NCI-H345 (cell line): ENCODE results near the gene NEURL1.
"Not testable (repeated sequence)": the region's sequence is repeated elsewhere in the genome, so short reads cannot be mapped to it uniquely, and the experiment has no call there.

Source experiments
- DNase-seq: peaks from one replicate; lab custom pipeline; 2025; lab: John Stamatoyannopoulos, UW

Gene NEURL1

DNA sequence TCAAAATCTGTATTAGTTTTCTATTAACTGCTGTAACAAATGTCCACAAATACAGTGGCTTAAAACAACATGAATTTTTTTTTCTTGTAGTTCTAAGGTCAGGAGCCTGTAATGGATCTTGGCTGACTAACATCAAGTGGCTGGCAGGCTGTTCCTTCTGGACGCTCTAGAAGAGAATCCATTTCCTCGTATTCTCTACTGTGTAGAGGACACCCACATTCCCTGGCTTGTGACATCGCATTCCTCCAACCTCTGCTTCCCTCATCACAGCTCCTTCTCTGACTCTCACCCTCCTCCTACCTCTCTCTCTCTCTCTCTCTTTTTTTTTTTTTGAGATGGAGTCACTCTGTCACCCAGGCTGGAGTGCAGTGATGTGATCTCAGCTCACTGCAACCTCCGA lies 30.0 kb upstream of the NEURL1 start:
- DNase-seq = no peak

DNA sequence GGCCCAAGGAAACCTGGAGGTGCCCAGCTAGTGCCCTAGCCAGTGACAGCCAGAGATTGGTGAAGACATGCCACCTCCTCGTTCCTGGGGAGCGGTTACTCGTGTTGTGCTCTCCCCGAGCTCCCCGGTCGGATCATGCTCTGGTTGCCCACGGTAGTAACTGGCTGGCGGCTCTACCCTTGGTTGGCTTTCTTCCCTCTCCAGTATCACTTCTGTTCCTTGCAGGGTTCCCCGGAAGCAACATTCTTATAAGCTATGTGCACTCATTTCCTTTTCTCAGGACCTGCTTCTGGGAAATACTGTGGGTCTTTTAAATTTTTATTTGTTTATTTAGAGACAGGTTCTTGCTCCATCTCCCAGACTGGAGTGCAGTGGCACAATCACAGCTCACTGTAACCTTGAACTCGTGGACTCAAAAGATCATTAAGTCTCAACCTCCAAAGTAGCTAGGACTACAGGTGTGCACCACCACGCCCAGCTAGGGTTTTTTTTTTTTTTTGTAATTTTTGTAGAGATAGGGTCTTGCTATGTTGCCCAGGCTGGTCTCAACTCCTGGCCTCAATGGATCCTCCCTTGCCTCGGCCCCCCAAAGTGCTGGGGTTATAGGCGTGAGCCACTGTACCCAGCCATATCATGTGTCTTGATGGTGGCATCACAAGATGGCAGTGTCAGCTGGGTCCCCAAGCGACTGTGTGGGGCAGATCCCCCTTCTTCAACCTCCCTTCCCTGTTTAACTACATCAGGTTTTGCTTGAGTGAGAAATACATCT lies 27.9 kb upstream of the NEURL1 start:
- no peak for DNase-seq

DNA sequence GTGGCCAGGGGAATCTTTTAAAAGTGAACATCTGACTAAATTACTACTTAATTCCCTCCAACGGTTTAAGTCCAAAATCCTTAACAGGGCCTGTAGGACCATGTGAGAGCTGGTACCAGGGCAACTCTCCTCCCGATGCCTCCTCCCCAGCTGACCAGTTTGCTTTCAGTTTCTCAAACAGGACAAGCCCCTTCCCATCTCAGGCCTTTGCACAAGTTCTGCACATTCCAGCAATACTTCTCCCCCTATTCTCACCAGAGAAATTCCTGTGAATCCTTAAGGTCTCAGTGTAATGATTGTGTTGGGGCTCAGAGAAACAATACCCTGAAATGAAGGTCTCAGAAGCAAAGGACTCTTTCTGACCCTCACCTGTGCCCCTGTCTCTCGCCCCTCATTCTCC lies 26.8 kb upstream of the NEURL1 start:
- DNase-seq = no peak

DNA sequence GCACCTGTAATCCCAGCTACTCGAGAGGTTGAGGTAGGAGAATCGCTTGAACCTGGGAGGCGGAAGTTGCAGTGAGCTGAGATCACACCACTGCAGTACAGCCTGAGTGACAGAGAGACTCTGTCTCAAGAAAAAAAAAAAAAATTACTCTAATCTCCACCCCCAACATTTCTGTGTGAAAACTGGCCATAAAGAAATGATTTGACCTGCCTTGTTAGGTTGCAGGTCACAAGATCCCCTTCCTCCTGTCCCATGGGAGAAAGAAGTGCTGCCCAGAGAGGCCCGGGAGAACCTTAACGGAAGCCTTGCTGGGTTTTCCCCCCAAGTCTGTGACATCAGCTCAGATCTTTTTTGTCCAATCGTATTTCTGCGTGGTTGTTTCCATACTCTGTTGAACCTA lies 26.1 kb upstream of the NEURL1 start:
- DNase-seq = no peak

DNA sequence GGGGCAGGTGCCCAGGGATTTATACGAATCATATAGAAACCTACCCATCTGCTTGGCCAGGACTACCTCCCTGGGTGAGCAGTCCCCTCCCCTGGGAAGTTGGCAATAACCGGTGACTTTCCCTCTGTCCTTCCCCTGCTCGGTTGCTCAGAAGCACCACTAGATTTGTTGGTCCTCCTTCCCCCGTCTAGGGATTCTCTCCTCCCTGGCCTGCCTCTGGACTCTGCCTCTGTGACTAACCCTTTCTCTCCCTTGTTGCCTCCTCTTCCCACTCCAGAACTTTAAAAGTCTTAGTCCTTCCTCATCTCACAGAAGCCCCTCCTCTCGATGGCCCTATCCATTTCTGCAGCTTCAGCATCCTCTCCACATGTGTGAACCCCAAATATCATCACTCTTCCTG lies 24.3 kb upstream of the NEURL1 start:
- no peak for DNase-seq

DNA sequence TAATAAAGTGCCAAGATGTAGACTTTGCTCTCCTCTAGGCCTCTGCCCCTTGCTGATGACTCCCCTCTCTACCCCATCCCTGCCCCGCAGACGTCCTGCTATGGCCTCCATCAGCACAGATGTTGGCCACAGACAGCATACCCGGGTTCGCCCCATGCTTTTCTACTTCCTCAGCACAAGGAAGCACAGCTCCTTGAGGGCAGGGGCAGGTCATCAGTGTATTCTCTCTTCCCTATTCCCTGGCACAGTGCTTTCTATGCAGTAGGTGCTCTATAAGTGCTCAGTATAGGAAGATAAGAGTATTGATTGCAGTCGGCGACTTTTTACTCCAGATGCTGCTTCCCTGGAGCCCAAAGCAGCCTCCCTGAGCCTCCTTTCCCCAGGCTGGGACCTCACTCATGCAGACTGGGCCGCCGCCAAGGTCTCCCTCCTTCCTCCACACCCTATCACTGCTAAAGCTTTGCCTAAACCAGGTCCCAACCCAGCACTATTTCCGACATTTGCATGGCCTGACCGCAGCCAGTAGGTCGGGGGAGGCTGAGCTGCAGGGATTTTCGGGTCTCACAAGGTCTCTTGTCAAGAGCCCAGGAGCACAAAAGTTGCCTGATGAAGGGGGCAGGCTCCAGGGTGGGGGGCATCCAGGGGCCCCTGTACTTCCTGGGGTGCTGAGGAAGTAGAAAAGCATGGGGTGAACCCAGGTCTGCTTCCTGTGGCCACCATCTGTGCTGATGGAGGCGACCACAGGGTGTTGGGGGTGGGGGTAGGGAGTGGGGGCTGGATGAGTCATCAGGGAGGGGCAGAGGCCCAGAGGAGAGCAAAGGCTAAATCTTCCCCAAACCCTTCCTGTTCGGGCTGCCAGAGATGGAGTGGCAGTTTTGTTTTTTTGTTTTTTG lies 22.5 kb upstream of the NEURL1 start:
- DNase-seq = no peak

DNA sequence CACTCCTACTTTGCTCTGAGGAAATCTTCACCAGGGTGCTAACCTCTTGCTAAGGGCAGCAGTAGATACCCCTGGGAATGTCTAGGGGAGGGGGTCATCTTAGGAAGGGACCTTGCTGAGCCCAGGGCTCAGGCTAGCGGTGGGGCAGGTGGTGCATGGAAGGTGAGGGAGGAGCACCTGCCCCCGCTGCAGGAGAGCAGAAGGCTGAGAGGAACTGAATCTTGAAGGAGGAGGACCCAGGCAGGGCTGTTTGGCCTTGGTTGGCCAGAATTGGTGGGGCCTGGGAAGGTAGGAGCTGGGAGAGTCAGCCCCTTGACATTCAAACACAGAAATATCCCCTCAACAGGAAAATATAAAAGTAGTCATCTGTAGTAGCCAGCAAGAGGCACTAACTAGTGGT lies 21.5 kb upstream of the NEURL1 start:
- DNase-seq = no peak

DNA sequence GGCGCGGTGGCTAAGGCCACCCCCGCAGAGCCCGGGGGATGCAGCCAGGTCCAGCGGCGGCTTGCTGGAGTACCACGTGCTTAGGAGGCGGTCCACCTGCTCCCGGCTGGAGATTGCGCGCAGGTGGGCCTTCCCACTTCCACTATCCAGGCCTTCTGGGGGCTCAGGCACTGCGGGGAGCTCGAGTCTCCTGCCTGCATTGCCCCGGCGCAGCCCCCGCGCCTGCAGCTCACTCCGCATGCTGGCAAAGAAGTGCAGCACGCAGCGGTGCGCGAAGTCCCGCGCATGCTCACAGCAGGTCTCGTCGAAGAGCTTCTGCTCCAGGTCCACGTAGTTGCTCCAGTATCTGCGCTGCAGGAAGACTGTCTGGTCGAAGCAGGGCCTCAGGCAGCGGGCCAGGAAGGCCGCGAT lies 20.2 kb upstream of the NEURL1 start:
- DNase-seq = no peak

DNA sequence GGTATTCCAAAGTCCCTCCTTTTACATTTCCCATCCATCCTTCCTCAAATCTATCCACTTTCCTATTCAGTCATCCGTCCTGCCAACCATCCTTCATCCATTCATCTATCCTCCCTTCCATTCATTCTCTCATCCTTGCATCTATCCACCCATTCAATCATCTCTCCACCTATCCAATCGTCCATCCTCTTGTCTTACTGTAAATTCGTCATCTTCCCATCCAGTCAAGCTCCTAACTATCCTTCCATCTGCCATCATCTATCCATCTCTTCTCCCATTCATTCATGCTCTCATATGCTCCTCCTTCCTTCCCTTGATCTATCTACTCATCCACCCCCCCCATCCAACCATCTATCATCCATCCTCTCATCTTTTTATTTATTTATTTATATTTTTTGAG lies 19.4 kb upstream of the NEURL1 start:
- DNase-seq = no peak

DNA sequence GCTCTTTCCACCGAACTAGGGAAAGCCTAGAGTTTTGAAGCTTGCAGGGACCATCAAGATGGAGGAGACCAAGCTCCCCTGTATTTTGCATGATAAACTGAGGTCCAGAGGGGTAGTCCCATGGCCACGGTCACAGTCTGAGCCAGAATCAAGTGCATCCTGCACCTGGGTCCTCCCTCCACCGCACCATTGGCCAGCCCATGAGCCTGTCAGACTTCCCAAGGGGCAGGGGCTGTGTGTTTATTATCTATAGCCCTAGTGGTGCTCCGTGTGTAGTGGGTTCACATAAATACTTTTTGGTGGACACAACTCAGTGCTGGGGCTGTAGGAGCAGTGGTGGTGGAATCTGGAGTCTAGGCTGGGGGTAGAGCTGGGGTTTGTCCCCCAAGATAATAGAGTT lies 18.1 kb upstream of the NEURL1 start:
- no peak for DNase-seq

DNA sequence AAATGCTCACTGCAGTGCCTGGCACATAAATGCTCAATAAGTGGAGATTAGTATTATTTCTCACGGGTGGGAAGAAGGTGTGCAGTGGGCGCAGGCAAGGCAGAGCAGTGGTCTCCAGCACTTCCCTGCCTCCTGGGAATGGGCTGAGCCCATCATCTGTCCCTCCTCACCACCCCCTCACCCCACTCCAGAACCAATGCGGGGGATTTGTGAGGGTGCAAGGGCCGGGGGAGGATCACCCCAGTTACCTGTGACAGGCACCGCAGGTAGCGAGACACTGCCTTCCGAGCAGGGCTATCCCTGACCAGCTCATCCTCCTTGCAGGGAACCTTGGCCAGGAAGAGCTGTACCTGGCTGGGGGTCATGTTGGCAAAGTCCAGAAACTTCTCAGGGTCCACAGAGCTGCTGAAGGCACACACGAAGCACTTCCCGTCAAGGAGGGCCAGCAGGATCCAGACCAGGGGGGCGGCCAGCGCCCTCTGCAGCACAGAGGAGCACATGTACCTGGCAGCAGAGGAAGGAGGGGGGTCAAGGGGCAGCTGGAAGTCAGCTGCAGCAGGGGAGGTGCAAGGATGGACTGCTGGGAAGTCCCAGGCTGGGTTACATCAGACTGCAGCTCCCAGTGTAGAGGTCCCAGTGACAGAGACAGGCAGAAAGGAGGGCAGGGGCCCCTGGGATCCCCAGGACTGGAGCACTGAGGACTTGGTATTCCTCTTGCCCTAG lies 17.3 kb upstream of the NEURL1 start:
- DNase-seq = no peak

DNA sequence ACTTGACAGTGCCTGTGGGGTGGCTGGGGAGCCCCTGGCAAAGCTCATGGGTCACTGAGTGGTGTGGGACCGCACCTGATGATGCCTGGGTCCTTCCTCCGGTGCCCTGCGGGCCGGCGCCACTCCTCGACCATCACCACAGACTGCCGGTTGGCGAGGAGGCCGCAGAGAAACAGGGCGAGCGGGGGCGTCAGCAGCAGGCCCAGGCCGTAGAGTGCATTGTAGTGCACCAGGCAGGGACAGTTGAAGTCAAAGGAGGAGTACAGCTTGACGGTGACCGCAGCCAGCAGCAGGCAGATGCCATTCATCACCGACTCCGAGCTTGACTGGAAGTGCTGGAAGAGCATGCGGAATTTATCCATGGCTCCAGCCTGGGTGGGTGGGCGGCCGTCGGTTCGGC lies 14.8 kb upstream of the NEURL1 start:
- DNase-seq = no peak

DNA sequence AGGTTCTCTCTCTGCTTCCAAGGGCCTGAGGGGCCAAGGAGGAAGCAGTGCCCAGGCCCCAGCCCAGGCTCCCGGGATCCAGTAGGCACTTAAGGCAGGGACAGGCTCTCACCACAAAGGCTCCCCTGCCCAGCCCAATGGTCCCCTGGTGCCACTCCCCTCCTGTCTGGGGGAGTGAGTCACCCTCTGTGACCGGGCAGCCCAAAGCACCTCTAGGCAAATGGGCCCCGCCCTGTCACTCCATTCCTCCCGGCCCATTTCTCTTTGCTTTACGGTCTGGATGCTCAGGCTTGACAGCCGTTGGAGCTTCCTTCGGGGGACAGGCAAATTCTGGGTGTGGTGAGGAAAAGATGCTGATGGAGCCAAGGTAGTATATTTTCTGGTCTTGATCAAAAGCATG lies 14.4 kb upstream of the NEURL1 start, which contains the start of gene CALHM3:
Gene CALHM3 (minus strand): TSS at position 106 of the 400 bp plus-strand sequence. CDS start 208 bp downstream, outside the sequence.
- no peak for DNase-seq

DNA sequence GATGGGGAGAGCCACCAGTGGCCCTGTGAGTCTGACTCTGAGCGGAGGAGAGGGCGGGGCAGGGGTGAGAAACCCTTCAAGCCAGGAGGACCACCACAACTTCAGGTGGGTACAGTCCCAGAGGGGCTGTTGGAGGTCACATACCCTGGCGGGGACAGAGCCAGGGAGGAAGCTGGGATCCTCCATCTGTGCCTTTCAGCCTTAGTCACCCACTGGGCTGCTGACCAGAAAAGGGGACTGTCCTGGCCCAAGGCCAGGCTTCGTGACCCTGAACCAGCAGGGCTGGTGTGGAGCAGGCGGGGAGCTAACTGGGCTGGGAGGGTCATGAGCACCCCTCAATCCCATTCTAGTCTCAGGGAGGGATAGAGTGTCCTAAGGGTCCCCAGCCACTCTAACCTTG lies 13.0 kb upstream of the NEURL1 start:
- no peak for DNase-seq

DNA sequence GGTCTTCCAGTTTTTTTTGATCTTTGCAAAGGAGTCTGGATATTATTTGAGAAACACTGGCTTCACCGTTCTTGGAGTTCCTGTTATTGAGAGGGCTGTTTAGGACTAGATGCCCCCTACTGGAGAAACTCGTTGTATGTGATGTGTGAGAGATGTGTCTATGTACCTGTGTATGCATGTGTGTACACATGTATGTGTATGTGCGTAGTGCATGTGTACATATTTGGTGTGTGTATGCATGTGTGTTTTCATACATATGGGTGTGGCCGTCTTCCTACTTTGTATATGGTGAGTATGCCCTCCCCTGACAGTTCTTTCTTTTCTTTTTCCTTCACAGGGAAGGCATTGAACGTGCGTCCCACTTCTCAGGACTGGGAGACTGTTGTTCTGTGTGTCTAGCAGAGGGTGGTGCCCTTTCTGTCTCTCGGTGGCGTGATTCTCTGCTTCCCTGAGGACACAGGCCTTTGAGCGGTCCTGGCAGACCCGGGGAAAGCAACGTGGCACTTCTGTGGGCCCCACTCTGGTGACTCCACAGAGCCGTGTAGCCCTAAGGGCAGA lies 11.5 kb upstream of the NEURL1 start:
- peak; percentile 49 for DNase-seq

DNA sequence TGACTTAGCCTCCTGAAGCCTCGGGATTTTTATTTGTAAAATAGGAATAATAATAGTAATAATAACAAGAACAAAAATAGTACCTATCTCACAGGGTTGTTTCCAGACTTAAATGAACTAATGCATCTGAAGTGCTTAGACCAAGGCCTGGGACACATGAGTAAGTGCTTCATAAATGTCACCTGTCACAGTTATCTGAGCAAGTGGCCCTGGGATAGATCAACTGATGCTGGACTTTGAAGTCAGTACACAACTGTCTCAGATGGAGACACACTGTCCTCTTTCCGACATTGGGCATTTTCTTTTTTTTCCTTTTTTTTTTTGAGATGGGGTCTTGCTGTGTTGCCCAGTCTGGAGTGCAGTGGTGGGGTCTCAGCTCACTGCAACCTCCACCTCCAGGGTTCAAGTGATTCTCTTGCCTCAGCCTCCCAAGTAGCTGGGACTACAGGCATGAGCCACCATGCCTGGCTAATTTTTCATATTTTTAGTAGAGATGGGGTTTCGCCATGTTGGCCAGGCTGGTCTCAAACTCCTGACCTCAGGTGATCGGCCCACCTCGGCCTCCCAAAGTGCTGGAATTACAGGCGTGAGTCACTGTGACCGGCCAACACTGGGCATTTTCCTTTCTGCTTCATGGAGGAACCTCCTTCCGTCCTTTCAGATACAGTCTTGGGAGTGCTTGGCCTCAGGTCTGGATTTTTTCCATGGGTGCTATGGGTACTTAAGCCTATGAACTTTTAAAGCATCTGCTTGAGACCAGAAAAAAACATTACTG lies 6.7 kb upstream of the NEURL1 start:
- not testable (repeated sequence) for DNase-seq

DNA sequence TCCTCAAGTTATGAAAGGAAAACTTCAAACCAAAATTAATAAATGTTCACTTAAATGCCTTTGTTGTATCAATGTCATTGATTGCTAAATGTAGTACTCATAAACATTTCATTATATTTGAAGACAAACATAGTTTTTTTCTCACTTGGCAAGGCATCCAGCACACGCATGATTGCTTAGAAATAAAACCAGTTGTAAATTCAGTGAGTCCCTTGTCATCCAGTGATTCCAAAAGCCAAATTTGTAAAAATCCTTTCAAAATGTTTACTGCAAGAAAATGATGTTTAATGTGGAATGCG lies 6.1 kb upstream of the NEURL1 start:
- DNase-seq = no peak

DNA sequence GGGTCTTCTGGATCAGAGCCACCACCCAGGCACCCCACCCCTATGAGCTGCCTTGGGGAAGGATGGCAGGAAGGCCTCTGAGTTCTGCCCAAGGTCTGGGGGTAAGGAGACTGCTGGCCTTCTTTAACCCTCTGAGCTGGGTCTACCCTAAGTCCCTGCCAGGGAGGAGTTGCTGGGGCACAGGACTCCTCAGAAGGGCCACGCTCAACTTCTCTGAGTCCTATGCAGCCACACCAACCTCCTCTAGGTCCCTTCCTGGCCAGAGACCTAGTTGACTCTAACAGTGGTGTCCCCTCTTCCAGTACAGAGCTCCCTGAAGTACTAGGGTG lies 2.6 kb upstream of the NEURL1 start:
- no peak for DNase-seq

DNA sequence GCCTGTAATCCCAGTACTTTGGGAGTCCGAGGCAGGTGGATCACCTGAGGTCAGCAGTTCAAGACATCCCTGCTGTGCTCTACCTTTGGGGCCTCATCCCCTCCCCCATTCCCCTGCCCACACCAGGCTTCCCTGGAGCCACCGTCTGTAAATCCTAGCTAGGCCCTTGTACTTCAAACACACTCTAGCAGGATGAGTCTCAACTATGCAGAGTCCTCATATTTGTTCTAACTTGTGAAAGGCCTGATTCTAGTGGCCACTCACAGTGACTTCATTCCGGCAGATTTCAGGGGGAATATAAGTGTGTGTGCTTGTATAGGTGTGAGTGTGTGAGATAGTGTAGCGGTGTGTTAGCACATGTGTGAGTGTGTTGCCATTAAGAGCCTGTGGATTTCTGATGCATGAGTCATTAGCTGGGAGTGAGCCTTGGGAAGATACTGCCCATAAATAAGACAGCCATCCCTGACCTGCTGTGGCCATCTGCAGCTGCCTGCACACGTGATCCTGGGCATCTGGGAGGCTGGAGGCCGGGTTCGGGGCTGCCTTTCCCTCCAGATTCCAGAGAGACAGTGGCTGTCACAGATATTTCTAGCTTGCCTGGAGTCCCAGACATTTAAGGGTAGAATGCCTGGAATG lies 1.7 kb upstream of the NEURL1 start:
- DNase-seq = no peak

DNA sequence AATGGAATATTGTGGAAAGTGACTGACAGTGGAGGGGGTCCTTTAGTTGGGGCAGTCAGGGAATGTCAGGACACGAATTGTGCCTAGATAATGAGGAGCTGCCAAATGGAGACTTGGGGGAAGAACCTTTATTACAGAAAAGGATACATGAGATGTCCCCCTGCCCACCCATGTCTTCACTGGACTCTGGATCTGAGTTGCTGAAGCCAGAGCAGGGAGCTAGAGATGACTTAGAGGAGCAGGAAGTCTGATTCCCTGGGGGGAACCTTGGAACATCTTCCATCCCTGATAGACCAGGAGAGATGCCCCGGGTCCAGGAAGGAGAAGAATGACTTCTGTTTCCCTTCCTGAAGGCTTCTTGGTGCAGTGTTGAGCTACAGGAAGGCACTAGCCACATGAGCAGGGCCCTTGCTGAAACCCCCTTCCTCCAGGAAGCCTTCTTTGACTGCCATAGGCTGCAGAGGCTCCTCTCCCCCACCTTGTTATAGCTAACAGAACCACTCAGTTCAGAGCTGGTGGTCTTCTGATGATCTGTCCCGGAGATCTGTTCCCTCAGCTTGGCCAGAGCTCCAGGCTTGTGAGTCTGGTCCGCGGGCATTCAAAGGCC lies 747 bp upstream of the NEURL1 start:
- no peak for DNase-seq
